SK-N-SH (cell line): ENCODE results near the gene EXOC4. TPM values are rescaled to one million over a fixed set of nuclear protein-coding genes. Genes with fewer than 3 reads are reported as not detected.

Experiments
- CTCF ChIA-PET: fragments of 300-600, 350-600 bp; formaldehyde crosslinking; extraction: SDS; loops from one replicate; lab custom pipeline; 2021; lab: Yijun Ruan, JAX
- POLR2A ChIA-PET: fragments of 350-600 bp; sonication (Branson Sonifier 250); formaldehyde crosslinking; extraction: SDS; loops from one replicate; lab custom pipeline; 2020; ENCODE audit warnings: antibody characterized with exemption, inconsistent platforms; lab: Yijun Ruan, JAX
- DNase-seq: peaks from one replicate; pipeline ENCODE4 v3.0.0; 2012
- H2AFZ ChIP-seq: fragments of 200-600 bp; sonication (generic); 2 replicates; pipeline ENCODE4 v1.8.1; 2016; ENCODE audit warnings: antibody characterized with exemption, mild to moderate bottlenecking, low read depth
- H3F3A ChIP-seq: fragments of 200-600 bp; sonication (generic); replicated peaks from 2 replicates; pipeline ENCODE3; 2016; ENCODE audit warnings: antibody characterized with exemption, mild to moderate bottlenecking; ENCODE audit not compliant: insufficient read depth
- H3K27ac ChIP-seq, 2 experiments: fragments of 200-500 bp in 1 of 2; fragments of 200-600 bp in 1 of 2; sonication (Bioruptor generic) in 1 of 2; sonication (generic), shearing (Covaris generic) in 1 of 2; 2 replicates each; pipeline versions ENCODE4 v1.5.1 to v1.6.1; 2014 to 2016; ENCODE audit warnings: low read depth in 2 of 2, inconsistent platforms in 1 of 2, low read length in 1 of 2, mild to moderate bottlenecking in 1 of 2, mixed read lengths in 1 of 2
- H3K27me3 ChIP-seq: fragments of 200-600 bp; sonication (generic), shearing (Covaris generic); 2 replicates; pipeline ENCODE4 v1.6.1; 2016; ENCODE audit warnings: mixed run types; ENCODE audit not compliant: insufficient read depth
- H3K36me3 ChIP-seq, 2 experiments: fragments of 200-500 bp in 1 of 2; fragments of 200-600 bp in 1 of 2; sonication (Bioruptor generic) in 1 of 2; sonication (generic) in 1 of 2; replicated peaks in 1 of 2; 2 replicates each; pipeline versions ENCODE3 to v1.5.1; 2014 to 2016; ENCODE audit warnings: low read length in 1 of 2, mild to moderate bottlenecking in 1 of 2; ENCODE audit not compliant: insufficient read depth in 2 of 2, control insufficient read depth in 1 of 2
- H3K4me1 ChIP-seq, 2 experiments: fragments of 200-500 bp in 1 of 2; fragments of 200-600 bp in 1 of 2; sonication (Bioruptor generic) in 1 of 2; sonication (generic), shearing (Covaris generic) in 1 of 2; 2 replicates each; pipeline versions ENCODE4 v1.5.1 to v1.6.1; 2014 to 2016; ENCODE audit warnings: low read depth in 1 of 2, low read length in 1 of 2, mixed run types in 1 of 2; ENCODE audit not compliant: insufficient read depth in 2 of 2, control insufficient read depth in 1 of 2
- H3K4me2 ChIP-seq: fragments of 200-600 bp; sonication (generic), shearing (Covaris generic); 2 replicates; pipeline ENCODE4 v1.6.1; 2017; ENCODE audit warnings: mixed run types
- H3K4me3 ChIP-seq, 2 experiments: fragments of 200-500 bp in 1 of 2; fragments of 200-600 bp in 1 of 2; sonication (Bioruptor generic) in 1 of 2; sonication (generic), shearing (Covaris generic) in 1 of 2; 2 replicates each; pipeline versions ENCODE4 v1.5.1 to v1.8.1; 2014 to 2016; ENCODE audit warnings: low read depth in 2 of 2, inconsistent platforms in 1 of 2, low read length in 1 of 2, mild to moderate bottlenecking in 1 of 2, mixed read lengths in 1 of 2, moderate library complexity in 1 of 2
- H3K79me2 ChIP-seq: fragments of 200-600 bp; sonication (generic); 2 replicates; pipeline ENCODE4 v1.8.1; 2017; ENCODE audit warnings: mild to moderate bottlenecking; ENCODE audit not compliant: insufficient read depth
- H3K9ac ChIP-seq: fragments of 200-600 bp; sonication (generic); 2 replicates; pipeline ENCODE4 v1.6.1; 2017; ENCODE audit warnings: mixed run types
- H3K9me2 ChIP-seq: fragments of 200-600 bp; sonication (generic); 2 replicates; pipeline ENCODE4 v1.6.1; 2017; ENCODE audit warnings: mixed run types
- H3K9me3 ChIP-seq: fragments of 200-600 bp; sonication (generic); 2 replicates; pipeline ENCODE4 v1.6.1; 2017; ENCODE audit warnings: mixed run types, mild to moderate bottlenecking, moderate library complexity
- H4K20me1 ChIP-seq: fragments of 200-600 bp; sonication (generic); 2 replicates; pipeline ENCODE4 v1.6.1; 2017; ENCODE audit warnings: mild to moderate bottlenecking, mixed run types; ENCODE audit not compliant: insufficient read depth
- CHD2 ChIP-seq: fragments of 150-350 bp; IDR thresholded peaks from 2 replicates; pipeline ENCODE4 v1.6.1; 2018; ENCODE audit warnings: low read length; ENCODE audit not compliant: partially characterized antibody
- CTCF ChIP-seq: fragments of 200-600 bp; sonication (generic); IDR thresholded peaks from 2 replicates; pipeline ENCODE4 v1.6.1; 2017; ENCODE audit warnings: antibody characterized with exemption, mild to moderate bottlenecking, moderate library complexity
- ELF1 ChIP-seq: IDR thresholded peaks from 2 replicates; pipeline ENCODE4 v1.4.0; 2012
- EP300 ChIP-seq, 2 experiments: IDR thresholded peaks; 2 replicates each; pipeline versions ENCODE4 v1.4.0 to v1.6.1; 2012; ENCODE audit warnings: borderline replicate concordance in 1 of 2, low read depth in 1 of 2, low read length in 1 of 2
- FOSL2 ChIP-seq: IDR thresholded peaks from 2 replicates; pipeline ENCODE4 v1.4.0; 2012; ENCODE audit warnings: low read depth, mild to moderate bottlenecking, moderate library complexity, borderline replicate concordance
- GABPA ChIP-seq: IDR thresholded peaks from 2 replicates; pipeline ENCODE4 v1.4.0; 2012; ENCODE audit warnings: low read depth, mild to moderate bottlenecking
- IRF3 ChIP-seq: fragments of 150-350 bp; IDR thresholded peaks from 2 replicates; pipeline ENCODE4 v1.6.1; 2016; ENCODE audit warnings: mild to moderate bottlenecking, low read depth, low read length
- JUND ChIP-seq: IDR thresholded peaks from 2 replicates; pipeline ENCODE4 v1.4.0; 2012
- MEF2A ChIP-seq: IDR thresholded peaks from 2 replicates; pipeline ENCODE4 v1.4.0; 2012; ENCODE audit warnings: low read depth, borderline replicate concordance
- MXI1 ChIP-seq: IDR thresholded peaks from 2 replicates; pipeline ENCODE4 v1.6.1; 2012; ENCODE audit warnings: mild to moderate bottlenecking, low read depth, low read length, improper control_type of control experiment
- POLR2AphosphoS5 ChIP-seq: IDR thresholded peaks from 2 replicates; pipeline ENCODE4 v1.6.1; 2012; ENCODE audit warnings: low read depth, low read length
- RCOR1 ChIP-seq: fragments of 150-350 bp; IDR thresholded peaks from 2 replicates; pipeline ENCODE4 v1.6.1; 2017; ENCODE audit warnings: antibody characterized with exemption, low read length
- REST ChIP-seq: IDR thresholded peaks from 2 replicates; pipeline ENCODE4 v1.6.1; 2012; ENCODE audit warnings: mild to moderate bottlenecking, low read depth, low read length, moderate library complexity
- RXRA ChIP-seq: IDR thresholded peaks from 2 replicates; pipeline ENCODE4 v1.4.0; 2012; ENCODE audit warnings: low read depth, mild to moderate bottlenecking, borderline replicate concordance
- SIN3A ChIP-seq: IDR thresholded peaks from 2 replicates; pipeline ENCODE4 v1.6.1; 2012; ENCODE audit warnings: low read depth, mild to moderate bottlenecking, low read length, moderate library complexity, borderline replicate concordance
- TEAD4 ChIP-seq: IDR thresholded peaks from 2 replicates; pipeline ENCODE4 v1.4.0; 2012; ENCODE audit warnings: mild to moderate bottlenecking, borderline replicate concordance; ENCODE audit not compliant: insufficient read depth
- ZBTB33 ChIP-seq: IDR thresholded peaks from 2 replicates; pipeline ENCODE4 v1.4.0; 2012; ENCODE audit warnings: low read depth, borderline replicate concordance
- WGBS: methylation state at CpG from one replicate; pipeline ENCODE4 v1.1.6; 2017; ENCODE audit warnings: low lambda C conversion rate; 5-methylcytosine and 5-hydroxymethylcytosine counted together
- polyA plus RNA-seq, 3 experiments: library from polyadenylated mRNA; depleted of rRNA; stranded (reverse); fragments of >200 nt; gene quantifications; 2 replicates each; pipeline ENCODE4 v1.2.3, GENCODE V29; 2012

The EXOC4 gene
- polyA plus RNA-seq, 1 of the 3 experiments (the other 2 are of a cell fraction), result 37.3 TPM

GRCh38 chr7:133985300-133985699 is 732.4 kb downstream of the EXOC4 start:
- no peak overlapping the region for H3K4me3 ChIP-seq
- TF ChIP-seq ELF1 (no peak), REST (no peak), JUND (no peak), GABPA (no peak), MXI1 (no peak), ZBTB33 (no peak), SIN3A (no peak), CHD2 (no peak), MEF2A (no peak)
- peaks cover 0 to 29% of the 10 kb centered on the region in 2 experiments; a peak in 2 of 4 replicates for H3K4me1 ChIP-seq
- CTCF ChIA-PET, result interaction anchor here (0.8 to 2.8 kb wide), 11 partner anchors 11 to 241 kb away, joined by 3 to 26 read pairs (median 3); no protein-coding TSS in a partner anchor
- POLR2A ChIA-PET, result no interaction called here
- no peak overlapping the region for H3K4me2 ChIP-seq
- no peak for DNase-seq
- no peak overlapping the region for H3K9ac ChIP-seq
- H3K79me2 ChIP-seq, result no peaks in the 10 kb centered on the region
- no peaks in the 10 kb centered on the region for H3K36me3 ChIP-seq
- H3K27me3 ChIP-seq, result no peaks in the 10 kb centered on the region
- H3K9me3 ChIP-seq, result no peaks in the 10 kb centered on the region
- H3F3A ChIP-seq, result no peaks in the 10 kb centered on the region
- WGBS, result 95% methylated on average over 1 of the region's 1 CpG
- no peak overlapping the region for H2AFZ ChIP-seq
- peak overlapping the region in 1 of 2 experiments; percentile 100; a peak in 2 of 4 replicates for H3K27ac ChIP-seq
- no peaks in the 10 kb centered on the region for H4K20me1 ChIP-seq
- no peaks in the 10 kb centered on the region for H3K9me2 ChIP-seq

- H3K27ac ChIP-seq, result peak overlapping the region in 1 of 2 experiments; percentile 77; a peak in 2 of 4 replicates
- DNase-seq, result no peak
- H3F3A ChIP-seq, result peaks cover 8% of the 10 kb centered on the region
- H2AFZ ChIP-seq, result no peak overlapping the region
- H3K79me2 ChIP-seq, result no peaks in the 10 kb centered on the region
- H3K4me1 ChIP-seq, result peaks cover 0 to 29% of the 10 kb centered on the region in 2 experiments; a peak in 2 of 4 replicates
- no peaks in the 10 kb centered on the region for H3K9me3 ChIP-seq
- no peak overlapping the region for H3K9ac ChIP-seq
- H3K27me3 ChIP-seq, result no peaks in the 10 kb centered on the region
- no peaks in the 10 kb centered on the region for H3K9me2 ChIP-seq
- H3K36me3 ChIP-seq, result no peaks in the 10 kb centered on the region
- H4K20me1 ChIP-seq, result no peaks in the 10 kb centered on the region
- 68% methylated on average over 2 of the region's 2 CpGs for WGBS
- POLR2A ChIA-PET, result no interaction called here
- no peak overlapping the region for H3K4me3 ChIP-seq
- no peak overlapping the region for H3K4me2 ChIP-seq
- CTCF ChIA-PET, result interaction anchor here (2.3 kb wide), 1 partner anchor 29 kb away, joined by 8 read pairs; no protein-coding TSS in a partner anchor
- no peak for TF ChIP-seq FOSL2
- TF ChIP-seq SIN3A, result no peak
- no peak for TF ChIP-seq RXRA
- TF ChIP-seq POLR2AphosphoS5, result no peak
- TF ChIP-seq TEAD4, result no peak
- TF ChIP-seq IRF3, result no peak; the same call in 1 of the 2 replicates
- peak in 1 of 2 experiments; percentile 59; a peak in 1 of 4 replicates for TF ChIP-seq EP300 (IDR thresholded peaks at IDR 0.05; ENCODE audit: borderline replicate concordance in 1 of 2, low read depth in 1 of 2, low read length in 1 of 2)
- TF ChIP-seq RCOR1, result 0 out of 2 replicates have a peak, but pooled peaks have one; percentile 13
- TF ChIP-seq CTCF, result no peak
- TF ChIP-seq MEF2A, result no peak
Measured at GRCh38 chr7:133987582-133987981, 734.7 kb downstream of the EXOC4 start.
